Stimulated activated CD4-positive, alpha-beta T cell treated with anti-CD3 and anti-CD28 coated beads, Interleukin-2, amount 100 ng/mL, for 4 hours (primary cell): Measurements from ENCODE around the gene ARID1B.

Experiments
- DNase-seq: peaks from one replicate; pipeline ENCODE4 v3.0.0-alpha.2; 2020; ENCODE audit warnings: low read depth

ARID1B gene

DNA sequence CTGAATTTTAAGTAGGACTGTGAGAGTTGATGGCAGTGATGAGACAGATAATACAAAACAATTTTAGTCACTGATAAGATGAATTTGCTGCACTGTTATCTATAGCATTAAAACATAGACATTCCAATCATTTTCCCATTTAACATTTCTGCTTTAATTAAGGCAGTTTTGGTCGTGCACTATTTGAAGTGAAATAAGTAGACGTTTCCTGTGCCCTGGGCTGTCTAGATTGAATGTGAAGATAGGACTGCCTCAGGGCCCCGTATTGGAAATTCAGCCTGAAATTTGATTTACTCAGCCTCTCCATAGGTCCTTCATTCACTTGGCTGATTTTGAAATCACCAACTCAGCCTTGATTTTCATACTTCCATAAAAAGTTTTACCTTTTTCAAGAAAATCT is 48.3 kb downstream of the ARID1B start:
- no peak for DNase-seq

DNA sequence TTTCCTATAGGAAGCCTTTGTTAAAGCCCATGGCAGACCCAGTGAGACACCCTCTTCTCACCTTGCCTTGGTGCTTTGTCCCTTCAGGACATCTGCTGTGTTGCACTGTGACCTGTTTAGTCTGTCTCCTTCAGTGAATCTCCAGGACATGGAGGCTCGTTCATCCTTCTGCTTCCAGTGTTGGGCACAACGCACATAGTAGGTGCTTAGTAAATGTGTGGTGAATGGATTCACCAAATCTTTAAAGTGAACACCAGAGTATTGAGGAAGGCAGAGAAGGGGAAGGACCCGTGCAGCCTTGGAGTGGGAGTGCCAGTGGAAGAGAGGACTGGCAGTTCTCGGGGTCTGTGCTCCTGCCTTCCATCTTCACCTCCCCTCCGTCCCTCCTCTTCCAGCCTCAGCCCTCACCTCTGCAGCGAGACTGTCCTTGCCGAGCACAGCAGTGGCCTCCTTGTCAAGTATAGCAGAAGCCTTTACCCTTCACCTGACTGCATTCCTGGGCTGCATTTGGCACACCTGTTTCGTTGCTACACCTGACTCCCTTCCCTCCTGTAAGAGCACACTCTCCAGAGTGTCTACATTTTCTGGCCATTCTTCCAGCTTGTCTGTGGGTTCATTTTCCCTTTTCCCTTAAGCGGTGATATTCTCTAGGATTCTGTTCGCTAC is 49.2 kb downstream of the ARID1B start:
- DNase-seq: no peak

GRCh38 chr6:156827382-156827781 is 50.2 kb downstream of the ARID1B start:
- no peak for DNase-seq

GRCh38 chr6:156828280-156828703 is 51.1 kb downstream of the ARID1B start:
- DNase-seq: no peak

GRCh38 chr6:156830126-156830525 is 52.9 kb downstream of the ARID1B start:
- no peak for DNase-seq

DNA sequence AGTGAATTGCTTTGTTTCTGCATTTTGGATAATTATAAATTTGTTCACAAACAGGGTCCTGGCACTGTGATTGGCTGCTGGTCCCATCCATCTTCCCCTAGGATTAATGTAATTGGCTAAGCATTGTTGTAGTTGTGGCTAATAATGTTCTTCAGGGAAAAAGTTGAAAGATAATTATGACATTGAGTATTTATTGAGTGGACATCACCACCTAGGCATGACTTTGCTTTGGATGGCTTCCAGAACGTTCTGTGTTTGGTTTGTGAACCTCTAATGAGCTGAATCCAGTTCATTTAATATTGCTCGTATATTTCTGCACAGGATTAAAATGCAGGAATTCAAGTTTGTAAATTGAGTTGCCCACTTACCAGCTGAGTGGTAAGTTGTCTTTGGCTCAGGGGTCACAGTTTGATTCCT is 55.1 kb downstream of the ARID1B start:
- no peak for DNase-seq

- DNase-seq: no peak
Measured at GRCh38 chr6:156832669-156833068, 55.5 kb downstream of the ARID1B start.

- no peak for DNase-seq
Measured at GRCh38 chr6:156833755-156834154, 56.6 kb downstream of the ARID1B start.

DNA sequence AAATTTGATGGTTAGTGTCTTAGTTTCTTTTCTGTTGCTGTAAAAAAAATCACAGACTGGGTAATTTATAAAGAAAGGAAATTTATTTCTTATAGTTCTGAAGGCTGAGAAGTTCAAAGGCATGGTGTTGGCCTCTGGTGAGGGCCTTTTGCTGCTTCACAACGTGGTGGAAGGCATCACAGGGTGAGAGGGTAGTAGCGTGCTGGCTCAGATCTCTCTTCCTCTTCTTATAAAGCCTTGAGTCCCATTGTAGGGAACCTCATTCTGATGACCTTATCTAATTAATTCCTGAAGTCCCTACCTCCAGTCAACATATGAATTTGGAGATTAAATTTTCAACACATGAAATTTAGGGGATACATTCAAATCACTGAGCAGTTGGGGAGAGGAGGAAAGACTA is 62.0 kb downstream of the ARID1B start:
- no peak for DNase-seq

GRCh38 chr6:156839591-156840001 is 62.4 kb downstream of the ARID1B start:
- DNase-seq: no peak

DNA sequence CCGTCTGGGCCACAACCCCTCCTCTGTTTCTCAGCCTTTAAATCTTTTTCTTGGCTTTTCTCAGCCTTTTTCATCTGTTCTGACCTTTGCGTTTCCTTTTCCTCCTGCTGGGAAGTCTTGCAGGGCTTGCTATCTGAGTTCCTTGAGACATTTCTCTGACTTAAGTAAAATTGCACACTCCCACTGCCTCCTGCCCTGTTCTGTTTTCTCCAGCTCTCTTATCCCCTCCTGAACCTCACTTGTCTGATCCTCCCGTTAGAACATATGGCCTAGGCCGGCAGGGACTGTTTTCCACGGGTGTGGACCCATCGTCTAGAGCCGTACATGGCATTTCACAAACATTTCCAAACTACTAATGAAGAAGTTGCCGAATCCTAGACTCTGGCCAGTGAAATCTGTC is 63.0 kb downstream of the ARID1B start:
- DNase-seq: no peak

- DNase-seq: no peak
Measured at GRCh38 chr6:156840606-156841005, 63.4 kb downstream of the ARID1B start.

DNA sequence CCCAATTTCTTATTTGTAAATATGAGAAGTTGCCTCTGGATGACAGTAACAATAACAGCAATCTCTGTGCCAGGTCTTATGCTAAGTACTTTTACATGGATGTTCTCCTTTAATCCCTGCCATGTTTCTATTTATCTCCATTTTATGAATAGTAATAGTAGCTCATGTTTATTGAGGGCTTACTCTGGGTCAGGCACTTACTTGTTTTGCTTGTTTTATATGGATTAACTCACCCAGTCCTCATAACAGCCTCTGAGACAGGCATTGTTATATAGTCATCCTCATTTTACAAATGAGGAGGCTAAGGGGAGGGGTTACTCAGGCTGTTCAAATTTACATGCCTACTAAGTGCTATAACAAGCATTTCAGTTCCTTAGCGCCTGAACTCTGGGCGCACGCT is 64.3 kb downstream of the ARID1B start:
- DNase-seq: no peak

- DNase-seq: no peak
Measured at GRCh38 chr6:156842598-156843250, 65.5 kb downstream of the ARID1B start.

GRCh38 chr6:156844089-156844488 is 66.9 kb downstream of the ARID1B start:
- no peak for DNase-seq

- DNase-seq: no peak
Measured at GRCh38 chr6:156845454-156846155, 68.4 kb downstream of the ARID1B start.

DNA sequence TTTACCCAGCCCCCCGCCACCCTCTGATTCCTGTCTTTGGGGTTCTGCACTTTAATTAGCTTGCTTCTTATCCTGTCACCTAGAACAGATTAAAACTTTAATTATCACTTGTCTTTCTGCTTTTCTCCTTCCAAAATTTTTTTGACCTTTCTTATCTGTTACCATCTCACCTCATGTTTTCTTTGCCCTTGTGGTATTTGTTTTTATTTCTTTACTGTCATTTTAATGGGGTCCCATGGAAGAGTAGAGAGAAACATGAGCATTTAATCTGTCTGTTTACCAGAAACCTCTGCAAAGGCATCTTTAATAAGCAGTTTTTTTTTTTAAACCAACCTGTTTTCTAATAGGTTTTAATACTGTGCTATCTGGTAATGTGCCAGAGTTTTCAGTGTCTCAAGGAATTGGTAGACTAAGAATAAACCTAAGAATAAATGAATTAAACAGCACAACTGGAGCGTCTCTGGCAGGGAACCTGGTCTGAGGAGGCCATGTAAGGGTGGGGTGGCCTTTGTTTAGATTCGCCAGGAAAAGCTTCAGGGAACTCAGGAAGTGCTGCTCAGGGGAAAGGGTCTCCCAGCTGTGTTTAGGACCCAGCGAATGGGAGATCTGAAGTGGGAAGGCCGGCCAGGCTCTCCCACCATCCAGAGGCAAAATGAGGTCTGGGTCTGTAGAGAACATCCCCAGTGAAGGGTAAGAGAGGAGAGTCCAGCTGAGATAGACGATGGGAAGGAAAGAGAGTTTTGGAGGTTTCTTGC is 69.8 kb downstream of the ARID1B start:
- DNase-seq: no peak

DNA sequence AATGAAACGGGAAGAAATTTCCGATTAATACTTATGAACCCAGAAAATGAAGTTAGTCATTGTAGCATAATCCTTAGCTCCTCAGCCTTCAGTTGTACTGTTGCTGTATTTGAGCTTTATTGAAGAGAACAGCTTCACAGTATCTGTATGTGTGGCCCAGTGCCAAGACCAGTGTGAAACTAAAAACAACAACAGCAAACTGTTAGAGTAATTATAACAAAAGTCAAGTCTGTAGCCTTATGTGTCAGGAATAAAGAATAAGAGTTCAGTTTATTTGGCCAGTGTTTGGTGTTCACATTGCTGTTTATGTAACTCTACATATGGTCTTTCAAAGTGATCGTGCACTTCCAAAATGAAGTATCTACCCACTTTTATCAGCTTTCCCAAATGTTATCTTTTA is 70.9 kb downstream of the ARID1B start:
- DNase-seq: no peak

DNA sequence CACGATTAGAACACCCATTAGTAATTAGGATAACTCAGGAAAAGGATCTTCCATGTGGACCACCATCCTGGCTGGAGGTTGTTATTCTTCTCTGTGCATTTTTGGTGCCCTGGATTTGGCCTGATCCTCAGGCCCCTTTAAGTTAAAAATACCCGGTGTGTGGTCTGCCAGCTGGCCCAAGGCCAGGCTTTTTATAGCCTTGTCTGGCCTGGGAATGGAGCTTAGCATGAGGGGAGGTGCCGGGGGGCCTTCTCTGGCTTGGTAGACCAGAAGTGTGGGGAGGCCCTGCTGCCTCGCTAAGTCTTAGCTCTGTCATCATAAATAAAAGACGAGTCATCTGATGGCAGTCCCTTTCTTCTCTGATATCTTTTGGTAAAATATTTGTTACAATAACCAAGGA is 71.4 kb downstream of the ARID1B start:
- no peak for DNase-seq

DNA sequence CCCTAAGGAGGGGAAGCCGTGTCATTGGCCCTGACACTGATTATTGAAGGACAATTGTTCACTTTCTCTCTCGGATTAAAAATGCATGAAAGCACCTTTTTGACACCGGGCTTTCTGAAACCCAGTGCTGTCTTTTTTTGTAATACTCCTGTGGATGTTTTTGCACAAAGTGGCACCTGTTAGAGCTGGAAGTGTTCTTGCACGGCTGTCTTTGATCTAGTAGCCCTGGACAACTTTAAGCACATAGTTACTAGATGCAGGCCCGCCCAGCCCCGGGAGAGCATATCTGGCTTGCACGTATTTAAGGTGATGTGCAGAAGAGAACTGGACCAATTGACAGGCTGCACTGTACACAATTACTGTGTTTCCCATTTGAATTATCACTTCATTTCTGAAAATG is 72.6 kb downstream of the ARID1B start:
- DNase-seq: no peak

DNA sequence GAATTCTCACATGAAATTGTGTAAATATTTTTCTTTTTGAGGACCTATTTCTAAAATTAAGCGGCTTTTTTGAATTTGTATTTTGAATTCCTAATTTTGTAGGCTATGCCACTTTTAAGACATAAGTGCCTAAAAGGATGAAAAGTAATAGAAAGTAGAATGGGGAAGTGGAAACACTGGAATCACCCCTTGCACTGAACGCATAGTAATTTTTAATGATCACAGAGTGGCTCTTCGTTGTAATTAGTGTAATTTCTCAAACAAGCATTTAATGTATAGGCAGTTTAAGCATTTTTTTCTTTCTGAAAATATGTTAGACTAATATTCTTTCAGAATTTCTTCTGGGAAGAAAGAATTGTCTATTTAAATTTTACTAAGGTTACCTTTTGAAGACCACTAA is 73.2 kb downstream of the ARID1B start:
- DNase-seq: no peak

- no peak for DNase-seq
Measured at GRCh38 chr6:156851454-156851921, 74.3 kb downstream of the ARID1B start.
